Trophoblast cell (in vitro differentiated cells and primary cell): Measurements from ENCODE around the gene TTL.

Source experiments
- DNase-seq, 2 donors: peaks; one replicate each; pipeline ENCODE4 v3.0.0-alpha.2; 2016
- H2AFZ ChIP-seq: 2 replicates; pipeline ENCODE4 v1.6.1; 2013; ENCODE audit warnings: low read length, moderate library complexity, mild to moderate bottlenecking; ENCODE audit not compliant: insufficient read depth, poor library complexity
- H2AK5ac ChIP-seq: 2 replicates; pipeline ENCODE4 v1.6.1; 2013; ENCODE audit warnings: mild to moderate bottlenecking, low read length
- H2BK120ac ChIP-seq: 2 replicates; pipeline ENCODE4 v1.6.1; 2013; ENCODE audit warnings: low read length, mild to moderate bottlenecking, moderate library complexity; ENCODE audit not compliant: insufficient read depth, poor library complexity
- H2BK12ac ChIP-seq: 2 replicates; pipeline ENCODE4 v1.6.1; 2013; ENCODE audit warnings: mild to moderate bottlenecking, low read length, moderate library complexity
- H2BK5ac ChIP-seq: 2 replicates; pipeline ENCODE4 v1.6.1; 2013; ENCODE audit warnings: low read length, low read depth, moderate library complexity, mild to moderate bottlenecking; ENCODE audit not compliant: poor library complexity
- H3K14ac ChIP-seq: 2 replicates; pipeline ENCODE4 v1.6.1; 2013; ENCODE audit warnings: mild to moderate bottlenecking, low read length
- H3K18ac ChIP-seq: 2 replicates; pipeline ENCODE4 v1.6.1; 2013; ENCODE audit warnings: mild to moderate bottlenecking, low read length
- H3K23ac ChIP-seq: 2 replicates; pipeline ENCODE4 v1.6.1; 2013; ENCODE audit warnings: low read length
- H3K27ac ChIP-seq: 2 replicates; pipeline ENCODE4 v1.5.1; 2013; ENCODE audit warnings: low read depth, mild to moderate bottlenecking, inconsistent platforms, low read length, moderate library complexity
- H3K27me3 ChIP-seq: 2 replicates; pipeline ENCODE4 v1.6.1; 2013; ENCODE audit warnings: inconsistent platforms, mild to moderate bottlenecking, low read length, moderate library complexity; ENCODE audit not compliant: insufficient read depth
- H3K36me3 ChIP-seq, 2 experiments: 1 replicate in 1 of 2; 2 replicates in 1 of 2; pipeline ENCODE4 v1.6.1; 2013; ENCODE audit warnings: low read length in 2 of 2, mild to moderate bottlenecking in 2 of 2, moderate library complexity in 1 of 2; ENCODE audit not compliant: insufficient read depth in 2 of 2, control insufficient read depth in 1 of 2
- H3K4ac ChIP-seq: 2 replicates; pipeline ENCODE4 v1.6.1; 2013; ENCODE audit warnings: low read depth, mild to moderate bottlenecking, low read length, moderate library complexity
- H3K4me1 ChIP-seq, 2 experiments: 1 replicate in 1 of 2; 2 replicates in 1 of 2; pipeline ENCODE4 v1.6.1; 2013; ENCODE audit warnings: low read length in 2 of 2, mild to moderate bottlenecking in 2 of 2, moderate library complexity in 1 of 2; ENCODE audit not compliant: insufficient read depth in 2 of 2, control insufficient read depth in 1 of 2
- H3K4me2 ChIP-seq: 2 replicates; pipeline ENCODE4 v1.6.1; 2013; ENCODE audit warnings: inconsistent platforms, mild to moderate bottlenecking, low read length, moderate library complexity
- H3K4me3 ChIP-seq: 2 replicates; pipeline ENCODE4 v1.5.1; 2013; ENCODE audit warnings: mild to moderate bottlenecking, low read depth, low read length, inconsistent platforms
- H3K79me1 ChIP-seq: one replicate; pipeline ENCODE4 v1.6.1; 2013; ENCODE audit warnings: low read length
- H3K79me2 ChIP-seq: 2 replicates; pipeline ENCODE4 v1.6.1; 2013; ENCODE audit warnings: low read length, mild to moderate bottlenecking; ENCODE audit not compliant: control insufficient read depth, insufficient read depth, poor library complexity
- H3K9ac ChIP-seq: 2 replicates; pipeline ENCODE4 v1.6.1; 2013; ENCODE audit warnings: mild to moderate bottlenecking, low read length
- H3K9me3 ChIP-seq: 2 replicates; pipeline ENCODE4 v1.6.1; 2013; ENCODE audit warnings: low read depth, mild to moderate bottlenecking, control low read depth, inconsistent platforms, low read length; ENCODE audit not compliant: insufficient read depth
- H4K12ac ChIP-seq: 2 replicates; pipeline ENCODE4 v1.6.1; 2013; ENCODE audit warnings: low read depth, mild to moderate bottlenecking, low read length, moderate library complexity
- H4K8ac ChIP-seq: 2 replicates; pipeline ENCODE4 v1.6.1; 2013; ENCODE audit warnings: low read depth, mild to moderate bottlenecking, low read length, moderate library complexity
- H4K91ac ChIP-seq: one replicate; pipeline ENCODE4 v1.6.1; 2013; ENCODE audit warnings: low read depth, mild to moderate bottlenecking, low read length, moderate library complexity
- WGBS: extraction: QIAGEN DNeasy Blood & Tissue Kit; methylation state at CpG from one replicate; pipeline ENCODE4 v1.1.7; 2013; ENCODE audit warnings: missing lambda C conversion rate; ENCODE audit not compliant: insufficient read length, insufficient coverage; ENCODE audit errors: extremely low coverage; 5-methylcytosine and 5-hydroxymethylcytosine counted together

TTL gene

GRCh38 chr2:112516801-112517200, 34.8 kb downstream of the TTL start:
- Histone ChIP-seq H3K4me3 (no peak overlapping the region), H2BK120ac (no peak overlapping the region), H4K12ac (no peak overlapping the region), H3K27ac (no peak overlapping the region), H3K18ac (no peak overlapping the region), H3K9me3 (peaks cover 2% of the 10 kb centered on the region), H4K8ac (no peak overlapping the region), H3K23ac (peak overlapping the region; percentile 22), H3K9ac (no peak overlapping the region), H4K91ac (no peak overlapping the region), H2BK5ac (no peak overlapping the region), H3K4me1 (no peaks in the 10 kb centered on the region), H3K79me1 (no peaks in the 10 kb centered on the region), H3K14ac (no peak overlapping the region), H3K36me3 (peaks cover 19% of the 10 kb centered on the region in 2 experiments), H3K4ac (no peak overlapping the region), H2AK5ac (no peak overlapping the region), H3K4me2 (no peak overlapping the region), H2BK12ac (no peak overlapping the region), H3K27me3 (no peaks in the 10 kb centered on the region), H3K79me2 (no peaks in the 10 kb centered on the region), H2AFZ (no peak overlapping the region)
- DNase-seq, result no peak
- no CpG with 5 or more reads among the region's 3 CpGs for WGBS

- no peak overlapping the region for H2AK5ac ChIP-seq
- no peak overlapping the region for H2BK120ac ChIP-seq
- H3K23ac ChIP-seq, result no peak overlapping the region
- no peaks in the 10 kb centered on the region for H3K79me1 ChIP-seq
- H2BK12ac ChIP-seq, result no peak overlapping the region
- no peak overlapping the region for H2AFZ ChIP-seq
- H3K4me3 ChIP-seq, result no peak overlapping the region
- H3K14ac ChIP-seq, result no peak overlapping the region
- no peaks in the 10 kb centered on the region for H3K4me1 ChIP-seq
- no peak overlapping the region for H2BK5ac ChIP-seq
- no peak overlapping the region for H3K4me2 ChIP-seq
- no peak overlapping the region for H4K8ac ChIP-seq
- no peaks in the 10 kb centered on the region for H3K79me2 ChIP-seq
- no peak overlapping the region for H4K12ac ChIP-seq
- H3K9ac ChIP-seq, result no peak overlapping the region
- no peak overlapping the region for H3K18ac ChIP-seq
- H3K27ac ChIP-seq, result no peak overlapping the region
- no CpG with 5 or more reads among the region's 7 CpGs for WGBS
- no peak overlapping the region for H4K91ac ChIP-seq
- DNase-seq, result no peak
- H3K9me3 ChIP-seq, result peaks cover 3% of the 10 kb centered on the region
- H3K36me3 ChIP-seq, result peaks cover 32 to 33% of the 10 kb centered on the region in 2 experiments
- no peaks in the 10 kb centered on the region for H3K27me3 ChIP-seq
- no peak overlapping the region for H3K4ac ChIP-seq
These were observed 36.9 kb downstream of the TTL start for GRCh38 chr2:112518807-112519206.

- no peak overlapping the region for H3K27ac ChIP-seq
- H3K79me2 ChIP-seq, result no peaks in the 10 kb centered on the region
- peaks cover 2% of the 10 kb centered on the region for H3K9me3 ChIP-seq
- no peak overlapping the region for H2BK12ac ChIP-seq
- no peaks in the 10 kb centered on the region for H3K4me1 ChIP-seq
- DNase-seq, result no peak
- no peak overlapping the region for H3K23ac ChIP-seq
- H3K4me2 ChIP-seq, result no peak overlapping the region
- H3K18ac ChIP-seq, result no peak overlapping the region
- no peak overlapping the region for H3K4me3 ChIP-seq
- no peak overlapping the region for H4K8ac ChIP-seq
- H3K27me3 ChIP-seq, result no peaks in the 10 kb centered on the region
- H2AK5ac ChIP-seq, result no peak overlapping the region
- no peaks in the 10 kb centered on the region for H3K79me1 ChIP-seq
- H2BK120ac ChIP-seq, result no peak overlapping the region
- H2BK5ac ChIP-seq, result no peak overlapping the region
- no peak overlapping the region for H4K12ac ChIP-seq
- WGBS, result no CpG with 5 or more reads among the region's 9 CpGs
- peaks cover 29 to 31% of the 10 kb centered on the region in 2 experiments for H3K36me3 ChIP-seq
- H2AFZ ChIP-seq, result no peak overlapping the region
- no peak overlapping the region for H3K4ac ChIP-seq
- no peak overlapping the region for H3K9ac ChIP-seq
- no peak overlapping the region for H3K14ac ChIP-seq
- H4K91ac ChIP-seq, result no peak overlapping the region
These were observed 37.5 kb downstream of the TTL start for GRCh38 chr2:112519506-112519905.

GRCh38 chr2:112520234-112520783, 38.4 kb downstream of the TTL start:
- Histone ChIP-seq H4K91ac (no peak overlapping the region), H2AFZ (no peak overlapping the region), H3K27me3 (no peaks in the 10 kb centered on the region), H3K14ac (no peak overlapping the region), H2BK5ac (no peak overlapping the region), H3K4me1 (no peaks in the 10 kb centered on the region), H2AK5ac (no peak overlapping the region), H3K79me1 (no peaks in the 10 kb centered on the region), H3K36me3 (peaks cover 29 to 31% of the 10 kb centered on the region in 2 experiments), H3K79me2 (no peaks in the 10 kb centered on the region), H2BK120ac (no peak overlapping the region), H3K27ac (no peak overlapping the region), H4K12ac (no peak overlapping the region), H2BK12ac (no peak overlapping the region), H3K4me3 (no peak overlapping the region), H3K18ac (no peak overlapping the region), H3K23ac (no peak overlapping the region), H3K4me2 (no peak overlapping the region), H4K8ac (no peak overlapping the region), H3K9me3 (peaks cover 2% of the 10 kb centered on the region), H3K4ac (no peak overlapping the region), H3K9ac (no peak overlapping the region)
- no peak for DNase-seq
- WGBS, result no CpG with 5 or more reads among the region's 7 CpGs
